ENCODE data around the gene GMFB. TPM values are rescaled to one million over a fixed set of nuclear protein-coding genes. Genes with fewer than 3 reads are reported as not detected.

The GMFB gene
- total RNA-seq, 1 experiment from 2014 or later: 63.7 TPM

- ChIA-PET POLR2A (no interaction called here), CTCF (interaction anchor here (1.0 kb wide), 1 partner anchor 85 kb away, joined by 3 read pairs; no protein-coding TSS in a partner anchor)
- no peak overlapping the region for H3K27ac Mint-ChIP-seq
- H3K36me3 Mint-ChIP-seq: peaks cover 29% of the 10 kb centered on the region
- H3K4me3 Mint-ChIP-seq: no peak overlapping the region
- no peak for TF ChIP-seq ZNF425 (CRISPR knock-in tag; conservative IDR thresholded peaks at IDR 0.05)
- TF ChIP-seq FOXP1 (CRISPR knock-in tag; IDR thresholded peaks at IDR 0.05; ENCODE audit: borderline replicate concordance): no peak
- TF ChIP-seq HMGXB4 (CRISPR knock-in tag; IDR thresholded peaks at IDR 0.05): no peak
- TF ChIP-seq NFATC4 (CRISPR knock-in tag; IDR thresholded peaks at IDR 0.05): no peak
- TF ChIP-seq SMAD4 (CRISPR knock-in tag; IDR thresholded peaks at IDR 0.05): no peak
- TF ChIP-seq USF1 (CRISPR knock-in tag; IDR thresholded peaks at IDR 0.05): no peak
- no peak for TF ChIP-seq TCF7 (CRISPR knock-in tag; IDR thresholded peaks at IDR 0.05; ENCODE audit: low read depth)
- no peak for TF ChIP-seq MYBL2 (CRISPR knock-in tag; IDR thresholded peaks at IDR 0.05)
- TF ChIP-seq ARID4B (CRISPR knock-in tag; IDR thresholded peaks at IDR 0.05; ENCODE audit: borderline replicate concordance): no peak
- TF ChIP-seq ZNF219 (CRISPR knock-in tag; IDR thresholded peaks at IDR 0.05; ENCODE audit: borderline replicate concordance): no peak
- ATAC-seq (no peak), DNase-seq (ENCODE audit: low spot score) (no peak)
- no peaks in the 10 kb centered on the region for H3K27me3 Mint-ChIP-seq (ENCODE audit: low read depth)
- H3K4me1 Mint-ChIP-seq: no peaks in the 10 kb centered on the region
- H3K9me3 Mint-ChIP-seq: no peaks in the 10 kb centered on the region
These were observed 10.1 kb downstream of the GMFB start for GRCh38 chr14:54478636-54479215.

- no peak for TF ChIP-seq AFF4 (CRISPR knock-in tag; IDR thresholded peaks at IDR 0.05; ENCODE audit: borderline replicate concordance)
- TF ChIP-seq MAX (CRISPR knock-in tag; IDR thresholded peaks at IDR 0.05): no peak
- Mint-ChIP-seq H3K27me3 (ENCODE audit: low read depth) (no peaks in the 10 kb centered on the region), H3K27ac (no peak overlapping the region), H3K9me3 (no peaks in the 10 kb centered on the region), H3K4me1 (peaks cover 16% of the 10 kb centered on the region), H3K4me3 (no peak overlapping the region), H3K36me3 (peaks cover 22% of the 10 kb centered on the region)
- no peak for ATAC-seq
- no peak for DNase-seq (ENCODE audit: low spot score)
- CTCF ChIA-PET: no interaction called here
- POLR2A ChIA-PET: no interaction called here
These were observed 12.9 kb downstream of the GMFB start for GRCh38 chr14:54475911-54476310.

Measured in WTC11 (cell line).